ENCODE measurements around the gene TCF4.

TCF4 gene

GRCh38 chr18:55384551-55385275 lies 203.3 kb downstream of the TCF4 start:
- DNase-seq (ENCODE audit: low read depth in 3 of 3) = no peak

DNA sequence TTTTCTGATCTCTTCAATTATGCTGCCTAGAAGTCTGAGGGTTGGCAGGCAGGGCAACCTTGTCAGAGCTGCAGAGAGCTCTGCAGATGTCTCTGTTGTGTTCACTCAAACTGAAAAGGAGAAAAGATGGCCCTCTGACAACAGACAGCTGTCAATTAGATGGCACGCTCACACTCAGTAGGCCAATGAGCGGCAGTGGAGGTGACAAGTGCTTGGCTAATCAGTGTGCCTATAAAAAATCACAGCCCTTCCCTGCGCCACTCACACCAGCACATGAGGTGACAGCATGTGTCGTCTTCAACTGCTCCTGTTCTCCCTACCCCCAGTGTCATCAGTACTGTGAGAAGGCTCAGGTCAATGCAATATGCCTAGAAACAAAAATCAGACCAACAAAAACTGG lies 203.9 kb downstream of the TCF4 start:
- DNase-seq (ENCODE audit: low read depth in 3 of 3) = no peak

DNA sequence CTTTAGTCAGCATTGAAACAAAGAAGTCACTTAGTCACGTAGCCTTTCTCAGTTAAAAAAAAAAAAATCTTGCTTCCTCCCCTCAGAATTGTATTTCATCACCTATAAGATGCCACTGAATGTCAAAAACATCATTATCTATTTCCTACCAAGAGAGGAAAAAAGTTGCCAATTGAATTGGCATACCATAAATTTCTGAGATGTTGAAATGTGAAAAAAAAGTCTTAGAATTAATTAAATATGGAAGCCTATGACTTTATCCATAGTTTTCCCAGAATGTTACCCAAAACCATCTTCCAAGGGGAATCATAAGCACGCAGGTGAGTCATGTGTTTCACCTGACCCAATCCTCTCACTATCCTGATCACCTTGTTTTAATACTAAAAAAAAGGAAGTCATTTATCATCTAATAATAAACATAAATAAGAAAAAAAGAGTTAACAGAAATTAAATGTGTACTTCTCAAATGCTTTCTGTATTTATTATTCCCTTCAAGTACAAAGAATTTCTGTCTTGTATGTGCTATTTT lies 205.7 kb downstream of the TCF4 start:
- DNase-seq (ENCODE audit: low read depth in 3 of 3) = no peak

GRCh38 chr18:55381277-55381676 lies 206.7 kb downstream of the TCF4 start:
- DNase-seq (ENCODE audit: low read depth in 3 of 3) = no peak

- no peak for DNase-seq (ENCODE audit: low read depth in 3 of 3)
Measured at GRCh38 chr18:55380589-55380988, 207.4 kb downstream of the TCF4 start.

DNA sequence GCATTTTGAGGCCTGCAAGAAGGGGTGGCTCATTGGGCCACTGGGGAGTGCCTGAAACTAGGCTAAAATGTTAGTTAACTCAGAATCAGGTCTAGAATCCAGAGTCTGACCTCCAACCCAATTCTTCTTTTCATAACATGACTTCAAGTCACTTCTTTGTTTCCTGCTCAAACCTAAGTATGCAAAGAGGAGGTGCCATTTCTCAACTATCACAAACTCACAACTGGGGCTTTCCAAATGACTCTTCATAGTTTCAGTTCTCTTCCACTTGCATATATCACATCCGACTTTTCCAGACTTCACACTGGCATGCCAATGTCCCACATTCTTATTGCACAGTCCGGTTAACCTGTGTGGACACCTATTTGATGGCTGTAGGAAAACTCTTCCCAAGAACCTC lies 211.6 kb downstream of the TCF4 start:
- DNase-seq (ENCODE audit: low read depth in 3 of 3) = no peak

DNA sequence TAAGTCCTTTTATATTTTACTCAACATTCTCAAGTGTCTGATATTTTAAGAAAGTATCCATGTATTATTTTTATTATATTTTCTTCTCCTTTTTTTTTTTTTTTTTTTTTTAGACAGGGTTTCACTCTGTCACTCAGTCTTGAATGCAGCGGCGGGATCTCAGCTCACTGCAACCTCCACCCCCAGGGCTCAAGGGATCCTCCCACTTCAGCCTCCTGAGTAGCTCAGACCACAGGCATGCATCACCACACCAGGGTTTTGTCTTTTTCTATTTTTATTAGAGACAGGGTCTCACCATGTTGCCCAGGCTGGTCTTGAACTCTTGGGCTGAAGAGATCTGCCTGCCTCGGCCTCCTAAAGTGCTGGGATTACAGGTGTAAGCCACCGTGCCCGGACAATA lies 212.1 kb downstream of the TCF4 start:
- no peak for DNase-seq (ENCODE audit: low read depth in 3 of 3)

DNA sequence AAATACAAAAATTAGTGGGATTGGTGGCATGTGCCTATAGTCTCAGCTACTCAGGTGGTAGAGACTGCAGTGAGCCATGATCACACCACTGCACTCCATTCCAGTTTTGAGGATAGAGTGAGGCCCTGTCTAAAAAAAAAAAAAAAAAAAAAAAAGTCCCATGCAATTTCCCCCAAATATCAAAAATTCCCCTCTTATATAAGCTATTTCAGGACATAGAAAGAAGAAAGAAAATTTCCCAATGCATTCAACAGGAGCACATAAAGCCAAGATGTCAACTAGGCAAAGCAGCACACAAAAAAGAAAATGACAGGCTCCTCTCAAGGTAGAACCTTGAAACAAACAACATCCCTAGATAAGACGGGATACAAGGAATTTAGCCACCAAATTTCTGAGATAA lies 213.3 kb downstream of the TCF4 start:
- DNase-seq (ENCODE audit: low read depth in 3 of 3) = no peak

DNA sequence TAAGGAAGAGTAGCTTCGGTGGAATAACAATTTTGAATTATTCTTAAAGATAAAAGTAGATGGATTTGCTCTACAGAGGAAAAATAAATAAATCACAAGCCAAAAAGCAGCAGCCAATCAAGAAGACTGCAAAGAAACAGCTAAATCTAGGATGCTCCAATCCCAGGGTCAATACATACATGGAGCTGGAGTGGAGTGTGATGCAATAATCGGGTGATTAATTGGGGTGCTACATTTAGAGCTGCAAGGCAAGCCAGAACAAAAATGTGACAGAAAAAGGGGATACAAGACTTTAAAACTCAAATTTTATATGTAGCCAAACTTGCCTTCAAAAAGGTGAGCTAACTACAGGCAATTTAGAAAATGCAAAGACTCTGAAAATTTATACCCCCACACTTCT lies 215.8 kb downstream of the TCF4 start:
- no peak for DNase-seq (ENCODE audit: low read depth in 3 of 3)

DNA sequence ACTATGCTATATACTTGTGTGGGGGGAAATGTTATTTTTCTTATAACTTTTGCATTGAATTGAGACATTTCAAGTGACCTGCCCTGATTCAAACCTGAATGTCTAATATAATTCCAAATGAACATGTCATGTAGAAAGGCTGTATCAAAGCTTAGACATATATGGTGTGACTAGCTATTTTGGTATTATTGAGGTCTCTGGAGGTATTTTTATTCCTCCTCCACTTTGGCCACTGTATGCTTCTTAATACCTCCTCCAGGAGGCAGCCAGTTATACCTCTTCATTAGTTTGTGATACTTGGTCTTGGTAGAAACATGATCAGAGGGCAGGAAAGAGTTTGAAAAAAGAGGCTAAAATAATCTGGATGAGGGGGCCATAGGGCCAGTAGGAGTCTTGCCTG lies 217.1 kb downstream of the TCF4 start:
- DNase-seq (ENCODE audit: low read depth in 3 of 3) = no peak

- DNase-seq (ENCODE audit: low read depth in 3 of 3) = no peak
Measured at GRCh38 chr18:55369346-55369745, 218.6 kb downstream of the TCF4 start.

- DNase-seq (ENCODE audit: low read depth in 3 of 3) = no peak
Measured at GRCh38 chr18:55365342-55365741, 222.7 kb downstream of the TCF4 start.

DNA sequence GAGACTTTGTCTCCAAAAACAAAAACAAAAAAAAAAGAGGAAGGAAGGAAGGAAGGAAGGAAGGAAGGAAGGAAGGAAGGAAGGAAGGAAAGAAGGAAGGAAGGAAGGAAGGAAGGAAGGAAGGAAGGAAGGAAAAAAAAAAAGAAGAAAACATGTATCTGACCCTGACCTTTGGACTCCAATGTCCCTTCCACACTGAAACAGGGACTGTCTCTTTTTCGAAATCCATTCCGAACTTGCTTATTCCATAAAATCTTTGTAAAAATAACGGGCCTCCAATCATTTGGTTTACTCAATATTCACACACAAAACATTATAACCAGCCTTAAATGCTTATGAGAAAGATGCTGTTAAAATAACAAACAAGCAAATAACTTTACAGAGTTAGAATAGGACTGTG lies 225.7 kb downstream of the TCF4 start:
- no peak for DNase-seq (ENCODE audit: low read depth in 3 of 3)

- no peak for DNase-seq (ENCODE audit: low read depth in 3 of 3)
Measured at GRCh38 chr18:55361492-55362250, 226.3 kb downstream of the TCF4 start.

DNA sequence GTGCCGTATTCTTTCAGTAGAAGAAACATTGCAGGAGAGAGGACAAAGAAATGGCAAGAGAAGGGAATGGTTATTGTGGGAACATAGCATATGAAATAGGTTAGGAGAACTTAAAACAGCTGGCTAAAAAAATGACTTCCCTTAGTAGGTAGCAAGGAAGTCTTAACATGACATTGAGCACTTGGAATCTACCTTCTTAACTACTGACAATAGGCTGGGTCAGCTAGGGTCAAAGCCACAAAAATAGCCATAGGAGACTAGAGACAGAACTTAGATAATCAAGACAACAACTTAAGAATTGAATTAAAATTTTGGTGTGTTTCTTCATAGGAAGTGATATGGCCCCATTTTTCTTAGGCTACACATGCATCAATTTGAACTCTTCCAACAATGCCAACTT lies 227.9 kb downstream of the TCF4 start:
- no peak for DNase-seq (ENCODE audit: low read depth in 3 of 3)

GRCh38 chr18:55356815-55357214 lies 231.2 kb downstream of the TCF4 start:
- no peak for DNase-seq (ENCODE audit: low read depth in 3 of 3)

GRCh38 chr18:55355223-55355622 lies 232.8 kb downstream of the TCF4 start:
- DNase-seq (ENCODE audit: low read depth in 3 of 3) = no peak

DNA sequence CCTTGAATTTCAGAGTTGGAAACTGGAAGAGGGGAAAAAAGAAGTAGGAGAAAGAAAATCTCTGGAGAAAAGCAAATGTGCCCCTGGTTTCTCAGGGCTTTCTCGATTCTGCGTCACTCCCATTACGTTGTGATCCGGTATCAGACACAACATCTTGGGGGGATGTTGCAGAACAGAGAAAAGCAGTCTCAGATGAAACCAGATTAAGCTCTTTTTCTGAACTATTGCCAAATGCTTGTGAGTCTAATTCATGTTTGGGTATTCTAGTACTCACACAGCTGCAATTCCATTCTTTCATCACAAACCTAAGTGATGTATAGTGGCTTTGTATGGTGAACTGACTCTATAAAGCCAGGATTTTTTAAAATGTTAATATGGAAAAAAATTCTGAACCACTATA lies 233.2 kb downstream of the TCF4 start:
- no peak for DNase-seq (ENCODE audit: low read depth in 3 of 3)

DNA sequence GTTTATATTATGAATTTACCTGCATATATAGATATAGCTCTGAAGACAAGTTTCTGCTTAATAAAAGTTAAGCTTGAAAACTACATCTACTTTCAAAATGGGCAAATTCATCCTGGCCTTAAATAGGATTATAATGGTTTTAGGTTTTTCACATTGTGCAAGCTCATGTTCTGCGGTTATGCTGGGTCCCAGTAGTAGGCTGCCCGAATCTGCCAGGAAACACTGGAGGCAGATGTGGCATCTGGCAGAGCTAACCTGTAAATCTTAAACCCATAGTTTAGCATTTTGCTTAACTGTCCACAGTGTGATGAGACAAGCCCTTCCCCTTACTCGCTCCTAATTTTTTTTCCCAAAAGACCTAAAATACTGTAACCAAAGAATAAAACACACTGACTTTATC lies 234.2 kb downstream of the TCF4 start:
- DNase-seq (ENCODE audit: low read depth in 3 of 3) = no peak

GRCh38 chr18:55353391-55353790 lies 234.6 kb downstream of the TCF4 start:
- DNase-seq (ENCODE audit: low read depth in 3 of 3) = no peak

DNA sequence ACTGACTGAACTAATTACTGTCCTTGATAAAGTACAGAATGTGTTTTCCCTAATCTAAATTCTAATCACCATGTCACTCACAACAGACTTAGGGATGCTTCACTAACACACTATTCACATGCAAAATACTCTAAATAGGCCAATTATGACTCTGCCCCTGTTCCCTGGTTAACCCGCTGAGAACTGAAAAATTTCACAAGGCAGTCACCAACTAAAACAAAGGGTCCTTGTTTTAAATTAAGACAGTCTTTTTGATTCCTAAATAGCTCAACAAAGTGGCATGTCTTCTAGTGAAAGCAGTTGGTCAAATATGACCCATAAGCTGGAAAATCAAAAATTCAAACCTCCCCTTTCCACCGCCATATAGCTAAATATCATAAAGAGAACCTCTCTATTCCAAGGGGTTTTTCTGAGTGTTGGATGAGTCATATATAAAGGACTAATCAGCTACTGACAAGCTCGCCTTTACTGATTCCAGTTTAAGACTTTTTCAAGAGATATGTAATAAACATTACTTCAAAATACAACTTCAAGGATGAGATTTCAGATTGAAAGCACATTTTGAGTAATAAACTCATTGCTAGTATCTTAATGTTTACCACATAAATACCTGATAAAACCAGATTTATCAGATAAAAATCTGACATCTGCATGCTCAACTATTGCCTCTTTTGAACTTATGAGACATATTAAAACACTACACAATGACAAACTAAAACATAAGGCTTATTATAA lies 235.8 kb downstream of the TCF4 start:
- no peak for DNase-seq (ENCODE audit: low read depth in 3 of 3)

GRCh38 chr18:55351241-55351691 lies 236.7 kb downstream of the TCF4 start:
- DNase-seq (ENCODE audit: low read depth in 3 of 3) = no peak
